ENCODE data around the gene IRF5.

IRF5 gene, protein sequence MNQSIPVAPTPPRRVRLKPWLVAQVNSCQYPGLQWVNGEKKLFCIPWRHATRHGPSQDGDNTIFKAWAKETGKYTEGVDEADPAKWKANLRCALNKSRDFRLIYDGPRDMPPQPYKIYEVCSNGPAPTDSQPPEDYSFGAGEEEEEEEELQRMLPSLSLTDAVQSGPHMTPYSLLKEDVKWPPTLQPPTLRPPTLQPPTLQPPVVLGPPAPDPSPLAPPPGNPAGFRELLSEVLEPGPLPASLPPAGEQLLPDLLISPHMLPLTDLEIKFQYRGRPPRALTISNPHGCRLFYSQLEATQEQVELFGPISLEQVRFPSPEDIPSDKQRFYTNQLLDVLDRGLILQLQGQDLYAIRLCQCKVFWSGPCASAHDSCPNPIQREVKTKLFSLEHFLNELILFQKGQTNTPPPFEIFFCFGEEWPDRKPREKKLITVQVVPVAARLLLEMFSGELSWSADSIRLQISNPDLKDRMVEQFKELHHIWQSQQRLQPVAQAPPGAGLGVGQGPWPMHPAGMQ

GRCh38 chr7:128937647-128938543 lies at the start of gene IRF5:
Gene IRF5, plus strand, starts transcription at chr7:128937927. Its CDS starts 4,155 bp downstream, at chr7:128942082.
- no peaks in the 10 kb centered on the region for H3K9me3 ChIP-seq (replicated peaks in 1 of 11)
- peaks cover 0 to 17% (median 4%) of the 10 kb centered on the region in 11 experiments; a peak in 8 of 22 replicates for H4K20me1 ChIP-seq
- H3K27me3 ChIP-seq, result peaks cover 18 to 61% (median 54%) of the 10 kb centered on the region in 11 experiments; a peak in 21 of 22 replicates
- H3K36me3 ChIP-seq, result peaks cover 0 to 15% (median 0%) of the 10 kb centered on the region in 11 experiments; a peak in 5 of 22 replicates
- H3K9ac ChIP-seq, result peak within 1 kb of the TSS; percentile 31 to 93 (median 61)
- peak within 1 kb of the TSS; percentile 88 to 99 (median 95) for H3K4me2 ChIP-seq
- H3K4me1 ChIP-seq, result peaks cover 68 to 89% (median 76%) of the 10 kb centered on the region in 10 experiments
- peak within 1 kb of the TSS in 7 of 11 experiments; percentile 7 to 85 (median 58); a peak in 11 of 22 replicates for H3K27ac ChIP-seq
- H3K4me3 ChIP-seq, result peak within 1 kb of the TSS; percentile 58 to 92 (median 64)
- TF ChIP-seq Cebpa-rat (IDR thresholded peaks at IDR 0.05), result no peak

GRCh38 chr7:128888039-128888755 lies 49.5 kb upstream of the IRF5 start:
- Histone ChIP-seq H3K4me3 (no peak overlapping the region), H3K27ac (no peak overlapping the region), H4K20me1 (no peaks in the 10 kb centered on the region; a peak in 2 of 22 replicates), H3K9ac (no peak overlapping the region), H3K9me3 (replicated peaks in 1 of 11) (peaks cover 0 to 3% (median 0%) of the 10 kb centered on the region in 11 experiments; a peak in 1 of 22 replicates), H3K36me3 (no peaks in the 10 kb centered on the region), H3K4me2 (no peak overlapping the region), H3K4me1 (peaks cover 6 to 10% (median 8%) of the 10 kb centered on the region in 10 experiments; a peak in 17 of 20 replicates), H3K27me3 (peaks cover 42 to 59% (median 50%) of the 10 kb centered on the region in 11 experiments)
- no peak for TF ChIP-seq Cebpa-rat (IDR thresholded peaks at IDR 0.05)

DNA sequence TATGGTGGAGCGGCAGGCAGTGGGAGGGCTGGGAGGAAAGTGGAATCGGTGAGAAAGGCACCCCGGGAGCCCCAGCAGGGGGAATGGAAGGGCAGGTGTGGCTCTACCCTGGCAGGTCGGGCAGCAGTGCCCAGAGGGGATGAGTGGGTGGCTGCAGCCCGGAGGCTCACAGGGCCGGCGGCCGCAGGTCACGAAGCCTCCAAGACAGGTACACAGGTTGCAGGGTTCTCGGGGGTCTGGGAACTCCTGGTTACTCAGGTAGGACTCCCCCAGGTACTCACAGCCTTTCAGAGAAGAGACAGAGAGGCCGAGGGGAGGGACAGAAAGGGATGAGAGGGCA lies 49.0 kb upstream of the IRF5 start:
- Histone ChIP-seq H4K20me1 (no peaks in the 10 kb centered on the region; a peak in 2 of 22 replicates), H3K27me3 (peaks cover 42 to 60% (median 50%) of the 10 kb centered on the region in 11 experiments), H3K27ac (no peak overlapping the region), H3K36me3 (no peaks in the 10 kb centered on the region), H3K4me3 (no peak overlapping the region), H3K9me3 (replicated peaks in 1 of 11) (peaks cover 0 to 3% (median 0%) of the 10 kb centered on the region in 11 experiments; a peak in 1 of 22 replicates), H3K9ac (no peak overlapping the region), H3K4me2 (no peak overlapping the region), H3K4me1 (peaks cover 6 to 8% (median 7%) of the 10 kb centered on the region in 10 experiments; a peak in 17 of 20 replicates)
- no peak for TF ChIP-seq Cebpa-rat (IDR thresholded peaks at IDR 0.05)

DNA sequence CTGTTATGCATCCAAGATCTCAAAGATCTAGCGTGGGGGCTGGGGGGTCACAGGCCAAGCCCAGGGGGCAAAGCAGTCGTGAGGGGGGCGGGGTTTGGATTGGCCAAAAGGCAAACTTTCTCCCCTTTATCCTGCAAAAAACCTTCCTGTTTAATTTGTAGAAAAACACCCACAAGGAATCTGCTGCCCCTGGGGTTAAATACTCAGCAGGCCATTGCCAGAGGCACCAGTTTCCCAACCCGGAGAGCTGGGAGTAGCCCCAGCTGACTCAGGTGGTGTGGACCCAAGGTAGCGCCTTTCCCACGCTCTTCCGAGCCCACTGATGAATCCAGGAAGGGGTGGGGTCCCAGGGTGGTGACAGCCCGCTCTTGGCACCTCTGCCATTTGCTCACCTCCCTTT lies 48.6 kb upstream of the IRF5 start:
- no peak for TF ChIP-seq Cebpa-rat (IDR thresholded peaks at IDR 0.05)
- H3K4me2 ChIP-seq, result no peak overlapping the region
- no peak overlapping the region for H3K4me3 ChIP-seq
- H3K27me3 ChIP-seq, result peaks cover 42 to 60% (median 50%) of the 10 kb centered on the region in 11 experiments
- peaks cover 0 to 3% (median 0%) of the 10 kb centered on the region in 11 experiments; a peak in 1 of 22 replicates for H3K9me3 ChIP-seq (replicated peaks in 1 of 11)
- H4K20me1 ChIP-seq, result no peaks in the 10 kb centered on the region; a peak in 2 of 22 replicates
- H3K36me3 ChIP-seq, result no peaks in the 10 kb centered on the region
- H3K9ac ChIP-seq, result no peak overlapping the region
- H3K4me1 ChIP-seq, result peaks cover 2 to 4% (median 3%) of the 10 kb centered on the region in 10 experiments; a peak in 16 of 20 replicates
- no peak overlapping the region for H3K27ac ChIP-seq

- Histone ChIP-seq H3K27ac (no peak overlapping the region), H3K9ac (no peak overlapping the region), H3K4me1 (no peaks in the 10 kb centered on the region; a peak in 1 of 20 replicates), H3K36me3 (no peaks in the 10 kb centered on the region), H4K20me1 (no peaks in the 10 kb centered on the region; a peak in 2 of 22 replicates), H3K4me2 (peak overlapping the region in 5 of 11 experiments; percentile 42 to 59 (median 49); a peak in 8 of 22 replicates), H3K4me3 (peak overlapping the region in 3 of 10 experiments; percentile 31 to 36 (median 35); a peak in 4 of 20 replicates), H3K9me3 (replicated peaks in 1 of 11) (peaks cover 0 to 3% (median 0%) of the 10 kb centered on the region in 11 experiments; a peak in 1 of 22 replicates), H3K27me3 (peaks cover 42 to 60% (median 50%) of the 10 kb centered on the region in 11 experiments)
- no peak for TF ChIP-seq Cebpa-rat (IDR thresholded peaks at IDR 0.05)
Observed at GRCh38 chr7:128890306-128891109, 47.2 kb upstream of the IRF5 start.

- H3K9ac ChIP-seq, result no peak overlapping the region
- H3K27me3 ChIP-seq, result peaks cover 42 to 60% (median 50%) of the 10 kb centered on the region in 11 experiments
- no peak for TF ChIP-seq Cebpa-rat (IDR thresholded peaks at IDR 0.05)
- no peaks in the 10 kb centered on the region; a peak in 2 of 22 replicates for H4K20me1 ChIP-seq
- peaks cover 0 to 3% (median 0%) of the 10 kb centered on the region in 11 experiments; a peak in 2 of 22 replicates for H3K9me3 ChIP-seq (replicated peaks in 1 of 11)
- peak overlapping the region in 3 of 10 experiments; percentile 31 to 36 (median 35); a peak in 4 of 20 replicates for H3K4me3 ChIP-seq
- H3K4me1 ChIP-seq, result no peaks in the 10 kb centered on the region; a peak in 1 of 20 replicates
- H3K36me3 ChIP-seq, result no peaks in the 10 kb centered on the region
- no peak overlapping the region for H3K27ac ChIP-seq
- peak overlapping the region in 5 of 11 experiments; percentile 42 to 59 (median 49); a peak in 8 of 22 replicates for H3K4me2 ChIP-seq
Observed at GRCh38 chr7:128891110-128891941, 46.4 kb upstream of the IRF5 start.

DNA sequence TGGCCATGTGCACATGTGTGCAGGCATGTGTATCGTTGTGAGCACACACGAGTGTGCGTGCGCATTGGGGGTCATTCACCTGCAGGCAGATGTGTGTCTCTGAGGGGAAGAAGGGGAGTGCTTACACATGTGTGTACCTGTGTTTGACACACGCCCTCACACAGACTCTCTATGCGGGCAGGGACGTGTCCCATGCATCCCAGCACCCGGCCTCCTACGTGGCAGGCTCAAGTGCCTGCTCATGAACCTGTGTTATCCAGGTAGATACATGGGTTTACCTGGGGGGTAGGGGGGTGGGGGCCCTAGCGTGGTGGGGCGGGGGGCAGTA lies 45.8 kb upstream of the IRF5 start:
- Histone ChIP-seq H3K36me3 (no peaks in the 10 kb centered on the region), H3K4me2 (no peak overlapping the region), H3K9me3 (replicated peaks in 1 of 11) (peaks cover 0 to 3% (median 0%) of the 10 kb centered on the region in 11 experiments; a peak in 2 of 22 replicates), H3K9ac (no peak overlapping the region), H4K20me1 (no peaks in the 10 kb centered on the region; a peak in 2 of 22 replicates), H3K27ac (no peak overlapping the region), H3K4me1 (no peaks in the 10 kb centered on the region; a peak in 1 of 20 replicates), H3K27me3 (peaks cover 42 to 60% (median 50%) of the 10 kb centered on the region in 11 experiments), H3K4me3 (no peak overlapping the region)
- TF ChIP-seq Cebpa-rat (IDR thresholded peaks at IDR 0.05), result no peak
